Cardiac muscle cell (in vitro differentiated cells and primary cell): ENCODE measurements around the gene MPZL2. TPM values are rescaled to one million over a fixed set of nuclear protein-coding genes. Genes with fewer than 3 reads are reported as not detected.

ENCODE experiments used
- DNase-seq, 2 donors: peaks; one replicate each; pipeline versions ENCODE4 v3.0.0 to v3.0.0-alpha.2; 2010 to 2017; ENCODE audit warnings: low read depth in 1 of 2, low spot score in 1 of 2
- H3K27ac ChIP-seq: fragments of 200-600 bp; sonication (generic); 2 replicates; pipeline ENCODE4 v1.5.1; 2016
- H3K27me3 ChIP-seq: fragments of 200-600 bp; sonication (generic); 2 replicates; pipeline ENCODE4 v1.6.0; 2016; ENCODE audit warnings: control low read depth
- H3K36me3 ChIP-seq: fragments of 200-600 bp; sonication (generic); 2 replicates; pipeline ENCODE4 v1.5.1; 2016; ENCODE audit warnings: control low read depth
- H3K4me1 ChIP-seq: fragments of 200-600 bp; sonication (generic); 2 replicates; pipeline ENCODE4 v1.8.1; 2017; ENCODE audit warnings: low read depth, mild to moderate bottlenecking, mixed run types
- H3K4me3 ChIP-seq: fragments of 200-600 bp; sonication (generic); 2 replicates; pipeline ENCODE4 v1.5.1; 2016; ENCODE audit warnings: mild to moderate bottlenecking
- H3K9me3 ChIP-seq: fragments of 200-600 bp; sonication (generic); 2 replicates; pipeline ENCODE4 v1.5.1; 2017; ENCODE audit warnings: low read depth, mild to moderate bottlenecking, control low read depth
- polyA plus RNA-seq: library from polyadenylated mRNA; unstranded; fragments of >200 nt; fragmentation: Nextera tagmentation; extraction: Ambion mirVana; gene quantifications from 2 replicates; pipeline ENCODE4 v1.2.1, GENCODE V29; 2016
- total RNA-seq: library from RNA; depleted of rRNA; stranded (reverse); fragments of >200 nt; gene quantifications from 2 replicates; pipeline ENCODE4 v1.2.3, GENCODE V29; 2016
- TF ChIP-seq, protein P1 (sequence below): IDR thresholded peaks from 2 replicates; pipeline ENCODE4 v1.5.1; 2012; ENCODE audit warnings: low read depth, mild to moderate bottlenecking, low read length

The MPZL2 gene
- total and polyA plus RNA-seq, 2 experiments from 2014 or later: 0.13 TPM; not detected in 1

- no peak for DNase-seq
- no peaks in the 10 kb centered on the region for H3K9me3 ChIP-seq
- no peaks in the 10 kb centered on the region for H3K4me1 ChIP-seq
- H3K36me3 ChIP-seq: no peaks in the 10 kb centered on the region
- TF ChIP-seq, protein P1, sequence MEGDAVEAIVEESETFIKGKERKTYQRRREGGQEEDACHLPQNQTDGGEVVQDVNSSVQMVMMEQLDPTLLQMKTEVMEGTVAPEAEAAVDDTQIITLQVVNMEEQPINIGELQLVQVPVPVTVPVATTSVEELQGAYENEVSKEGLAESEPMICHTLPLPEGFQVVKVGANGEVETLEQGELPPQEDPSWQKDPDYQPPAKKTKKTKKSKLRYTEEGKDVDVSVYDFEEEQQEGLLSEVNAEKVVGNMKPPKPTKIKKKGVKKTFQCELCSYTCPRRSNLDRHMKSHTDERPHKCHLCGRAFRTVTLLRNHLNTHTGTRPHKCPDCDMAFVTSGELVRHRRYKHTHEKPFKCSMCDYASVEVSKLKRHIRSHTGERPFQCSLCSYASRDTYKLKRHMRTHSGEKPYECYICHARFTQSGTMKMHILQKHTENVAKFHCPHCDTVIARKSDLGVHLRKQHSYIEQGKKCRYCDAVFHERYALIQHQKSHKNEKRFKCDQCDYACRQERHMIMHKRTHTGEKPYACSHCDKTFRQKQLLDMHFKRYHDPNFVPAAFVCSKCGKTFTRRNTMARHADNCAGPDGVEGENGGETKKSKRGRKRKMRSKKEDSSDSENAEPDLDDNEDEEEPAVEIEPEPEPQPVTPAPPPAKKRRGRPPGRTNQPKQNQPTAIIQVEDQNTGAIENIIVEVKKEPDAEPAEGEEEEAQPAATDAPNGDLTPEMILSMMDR: no peak
- H3K27me3 ChIP-seq: peaks cover 33% of the 10 kb centered on the region
- no peak overlapping the region for H3K27ac ChIP-seq
- no peak overlapping the region for H3K4me3 ChIP-seq
These were observed 32.6 kb downstream of the MPZL2 start for GRCh38 chr11:118231461-118231860.

DNA sequence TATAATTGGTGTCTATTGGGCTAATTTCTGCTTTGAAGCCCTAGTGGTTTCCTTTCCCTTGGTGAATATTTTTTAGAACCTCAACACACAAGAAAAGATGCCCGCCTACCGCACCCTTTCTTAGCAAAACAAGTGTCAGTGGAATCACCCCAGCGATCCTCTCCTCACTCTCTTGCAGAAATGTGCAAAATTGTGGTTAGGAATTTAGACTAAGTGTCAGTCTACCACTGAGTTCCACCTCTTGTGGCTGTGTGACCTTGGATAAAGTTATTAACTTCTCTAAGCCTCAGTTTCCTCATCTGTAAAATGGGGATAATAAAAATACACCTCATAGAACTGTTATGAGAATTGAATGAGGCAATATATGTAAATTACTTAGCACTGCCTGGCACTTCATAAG lies 34.0 kb downstream of the MPZL2 start:
- Histone ChIP-seq H3K36me3 (no peaks in the 10 kb centered on the region), H3K27me3 (peaks cover 27% of the 10 kb centered on the region), H3K9me3 (no peaks in the 10 kb centered on the region), H3K27ac (no peak overlapping the region), H3K4me3 (no peak overlapping the region), H3K4me1 (no peaks in the 10 kb centered on the region)
- no peak for DNase-seq
- TF ChIP-seq, protein P1: no peak

DNA sequence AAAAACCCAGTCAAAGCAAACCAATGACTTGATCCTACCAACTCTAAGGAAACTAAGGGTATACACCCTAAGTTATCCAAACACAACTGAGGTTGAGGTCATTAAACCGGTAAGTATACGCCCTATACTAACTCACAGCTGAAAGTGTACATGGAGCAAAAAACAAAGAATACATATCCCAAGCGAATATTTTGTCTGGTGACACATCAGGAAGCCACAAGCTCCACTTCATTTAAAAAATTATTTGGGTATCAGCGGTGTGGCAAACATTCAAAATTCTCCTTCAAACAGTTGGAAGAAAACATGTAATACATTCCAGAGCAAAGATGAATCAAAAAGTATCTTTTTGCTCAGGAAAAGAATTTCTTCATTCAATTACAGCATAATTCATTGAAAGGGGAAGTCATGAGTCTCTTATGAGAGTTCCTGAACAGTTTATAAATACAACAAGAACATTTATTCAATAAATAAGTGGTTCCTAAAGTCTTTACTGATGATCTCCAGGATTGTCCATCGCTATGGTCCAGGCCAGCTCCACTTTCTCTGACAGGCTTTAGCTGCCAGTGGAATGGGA lies 34.7 kb downstream of the MPZL2 start:
- Histone ChIP-seq H3K27ac (no peak overlapping the region), H3K36me3 (no peaks in the 10 kb centered on the region), H3K9me3 (no peaks in the 10 kb centered on the region), H3K4me1 (no peaks in the 10 kb centered on the region), H3K4me3 (no peak overlapping the region), H3K27me3 (peaks cover 29% of the 10 kb centered on the region)
- DNase-seq: no peak
- TF ChIP-seq, protein P1: no peak

- no peak overlapping the region for H3K4me3 ChIP-seq
- TF ChIP-seq, protein P1: no peak
- H3K9me3 ChIP-seq: no peaks in the 10 kb centered on the region
- H3K27ac ChIP-seq: no peak overlapping the region
- H3K27me3 ChIP-seq: peaks cover 36% of the 10 kb centered on the region
- no peaks in the 10 kb centered on the region for H3K4me1 ChIP-seq
- no peak for DNase-seq
- H3K36me3 ChIP-seq: no peaks in the 10 kb centered on the region
These were observed 36.0 kb downstream of the MPZL2 start for GRCh38 chr11:118227865-118228785.

GRCh38 chr11:118226781-118227180 lies 37.3 kb downstream of the MPZL2 start:
- Histone ChIP-seq H3K27ac (no peak overlapping the region), H3K4me3 (no peak overlapping the region), H3K27me3 (peaks cover 33% of the 10 kb centered on the region), H3K4me1 (no peaks in the 10 kb centered on the region), H3K9me3 (no peaks in the 10 kb centered on the region), H3K36me3 (no peaks in the 10 kb centered on the region)
- no peak for DNase-seq
- TF ChIP-seq, protein P1: no peak
